ENCODE data around the gene AAR2. TPM values are rescaled to one million over a fixed set of nuclear protein-coding genes. Genes with fewer than 3 reads are reported as not detected.

Gene AAR2
- total RNA-seq, 4 donors from 2014 or later, result 24.5 to 35.6 (median 28.6) TPM

DNA sequence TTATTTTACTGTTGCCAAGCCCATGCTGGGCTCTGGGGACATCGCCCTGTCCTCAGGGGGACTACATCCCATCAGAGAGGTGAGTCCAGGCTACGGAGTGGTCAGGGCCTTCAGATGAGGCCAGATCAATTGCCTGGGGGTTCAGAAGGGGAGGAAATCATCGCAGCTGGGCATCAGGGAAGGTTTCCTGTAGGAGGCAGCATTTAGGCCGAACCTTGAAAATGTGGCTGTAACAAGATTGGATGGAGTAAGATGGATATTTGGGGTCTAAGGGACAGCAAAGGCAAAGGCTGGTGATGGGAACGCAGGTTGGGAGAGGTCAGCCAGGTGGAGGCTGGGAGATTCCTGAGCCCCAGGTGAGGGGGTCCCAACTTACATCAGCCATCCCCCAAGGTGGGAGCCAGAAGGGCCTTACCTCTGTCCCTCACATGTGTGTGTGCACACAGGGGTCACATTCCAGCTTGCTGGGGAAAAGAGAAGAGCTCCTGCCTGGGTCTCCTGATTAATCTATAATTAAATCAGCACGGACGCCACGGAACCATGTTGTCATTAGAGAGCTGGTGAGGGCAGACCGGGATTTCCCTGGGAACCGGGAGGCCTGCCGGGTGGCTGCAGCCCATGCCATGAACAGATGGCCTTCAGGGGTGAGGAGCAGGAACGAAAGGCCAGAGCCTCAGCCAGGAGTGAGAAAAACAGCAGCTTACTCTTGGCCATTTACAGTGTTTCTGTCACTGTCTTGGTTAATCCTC is 39.3 kb downstream of the AAR2 start:
- no peak for DNase-seq (ENCODE audit: low spot score in 2 of 2)
- Histone ChIP-seq H3K9me3 (no peaks in the 10 kb centered on the region), H3K4me1 (no peaks in the 10 kb centered on the region), H3K36me3 (no peaks in the 10 kb centered on the region), H3K27ac (no peak overlapping the region), H3K4me3 (no peak overlapping the region), H3K27me3 (peaks cover 0 to 25% of the 10 kb centered on the region in 2 donors)
- TF ChIP-seq, protein P1, sequence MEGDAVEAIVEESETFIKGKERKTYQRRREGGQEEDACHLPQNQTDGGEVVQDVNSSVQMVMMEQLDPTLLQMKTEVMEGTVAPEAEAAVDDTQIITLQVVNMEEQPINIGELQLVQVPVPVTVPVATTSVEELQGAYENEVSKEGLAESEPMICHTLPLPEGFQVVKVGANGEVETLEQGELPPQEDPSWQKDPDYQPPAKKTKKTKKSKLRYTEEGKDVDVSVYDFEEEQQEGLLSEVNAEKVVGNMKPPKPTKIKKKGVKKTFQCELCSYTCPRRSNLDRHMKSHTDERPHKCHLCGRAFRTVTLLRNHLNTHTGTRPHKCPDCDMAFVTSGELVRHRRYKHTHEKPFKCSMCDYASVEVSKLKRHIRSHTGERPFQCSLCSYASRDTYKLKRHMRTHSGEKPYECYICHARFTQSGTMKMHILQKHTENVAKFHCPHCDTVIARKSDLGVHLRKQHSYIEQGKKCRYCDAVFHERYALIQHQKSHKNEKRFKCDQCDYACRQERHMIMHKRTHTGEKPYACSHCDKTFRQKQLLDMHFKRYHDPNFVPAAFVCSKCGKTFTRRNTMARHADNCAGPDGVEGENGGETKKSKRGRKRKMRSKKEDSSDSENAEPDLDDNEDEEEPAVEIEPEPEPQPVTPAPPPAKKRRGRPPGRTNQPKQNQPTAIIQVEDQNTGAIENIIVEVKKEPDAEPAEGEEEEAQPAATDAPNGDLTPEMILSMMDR (IDR thresholded peaks at IDR 0.05), result no peak
- TF ChIP-seq POLR2A (IDR thresholded peaks at IDR 0.05) (no peak), EP300 (IDR thresholded peaks at IDR 0.05) (no peak)
- WGBS, 2 donors, result 74 to 76% methylated on average over 12 of the region's 12 CpGs

DNA sequence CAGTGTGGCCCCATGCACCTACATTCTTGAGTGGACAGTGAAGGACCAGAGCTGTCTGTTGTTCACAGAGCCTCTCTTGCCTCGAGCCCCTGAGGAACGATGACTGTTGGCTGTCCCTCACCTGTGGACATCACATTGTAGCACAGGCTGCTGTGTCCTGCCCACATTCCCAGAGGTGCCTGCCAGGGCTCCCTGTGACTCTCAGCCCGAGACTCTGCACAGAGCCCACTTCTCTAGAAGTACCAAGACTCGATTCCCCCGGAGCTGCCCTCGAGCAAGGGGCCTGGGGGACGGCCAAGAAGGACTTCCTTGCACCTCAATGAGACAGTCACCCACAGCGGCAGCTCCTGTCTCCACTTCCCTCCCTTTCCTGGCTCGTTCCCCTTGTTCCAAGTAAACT is 41.3 kb downstream of the AAR2 start:
- H3K4me1 ChIP-seq, result no peaks in the 10 kb centered on the region
- 64 to 71% methylated on average over 9 of the region's 9 CpGs for WGBS, 2 donors
- no peaks in the 10 kb centered on the region for H3K36me3 ChIP-seq
- no peak for DNase-seq (ENCODE audit: low spot score in 2 of 2)
- H3K27ac ChIP-seq, result no peak overlapping the region
- H3K9me3 ChIP-seq, result no peaks in the 10 kb centered on the region
- peaks cover 0 to 25% of the 10 kb centered on the region in 2 donors for H3K27me3 ChIP-seq
- H3K4me3 ChIP-seq, result no peak overlapping the region
- TF ChIP-seq, protein P1 (IDR thresholded peaks at IDR 0.05), result no peak
- TF ChIP-seq POLR2A (IDR thresholded peaks at IDR 0.05) (no peak), EP300 (IDR thresholded peaks at IDR 0.05) (no peak)

GRCh38 chr20:36279362-36279761 is 43.1 kb downstream of the AAR2 start:
- no peak overlapping the region for H3K27ac ChIP-seq
- H3K36me3 ChIP-seq, result no peaks in the 10 kb centered on the region
- WGBS, 2 donors, result 65 to 73% methylated on average over 5 of the region's 5 CpGs
- H3K9me3 ChIP-seq, result no peaks in the 10 kb centered on the region
- H3K27me3 ChIP-seq, result peaks cover 0 to 14% of the 10 kb centered on the region in 2 donors
- TF ChIP-seq, protein P1 (IDR thresholded peaks at IDR 0.05), result no peak
- TF ChIP-seq POLR2A (IDR thresholded peaks at IDR 0.05) (no peak), EP300 (IDR thresholded peaks at IDR 0.05) (no peak)
- DNase-seq (ENCODE audit: low spot score in 2 of 2), result no peak
- no peak overlapping the region for H3K4me3 ChIP-seq
- H3K4me1 ChIP-seq, result no peaks in the 10 kb centered on the region

GRCh38 chr20:36279776-36280175 is 43.5 kb downstream of the AAR2 start:
- no peaks in the 10 kb centered on the region for H3K9me3 ChIP-seq
- peaks cover 0 to 11% of the 10 kb centered on the region in 2 donors for H3K27me3 ChIP-seq
- H3K4me1 ChIP-seq, result no peaks in the 10 kb centered on the region
- no peak for DNase-seq (ENCODE audit: low spot score in 2 of 2)
- H3K4me3 ChIP-seq, result no peak overlapping the region
- WGBS, 2 donors, result 75 to 76% methylated on average over 6 of the region's 6 CpGs
- H3K27ac ChIP-seq, result no peak overlapping the region
- H3K36me3 ChIP-seq, result no peaks in the 10 kb centered on the region
- no peak for TF ChIP-seq POLR2A (IDR thresholded peaks at IDR 0.05)
- TF ChIP-seq, protein P1 (IDR thresholded peaks at IDR 0.05), result no peak
- TF ChIP-seq EP300 (IDR thresholded peaks at IDR 0.05), result no peak

GRCh38 chr20:36281785-36282380 is 45.6 kb downstream of the AAR2 start:
- WGBS, 2 donors, result 75 to 77% methylated on average over 10 of the region's 10 CpGs
- H3K36me3 ChIP-seq, result no peaks in the 10 kb centered on the region
- no peak for DNase-seq (ENCODE audit: low spot score in 2 of 2)

More at GRCh38 chr20:36281785-36282380, 45.6 kb downstream of the AAR2 start:
- Histone ChIP-seq H3K27me3 (peaks cover 0 to 5% of the 10 kb centered on the region in 2 donors), H3K27ac (no peak overlapping the region), H3K9me3 (no peaks in the 10 kb centered on the region), H3K4me1 (no peaks in the 10 kb centered on the region), H3K4me3 (no peak overlapping the region)
- TF ChIP-seq EP300 (IDR thresholded peaks at IDR 0.05) (no peak), POLR2A (IDR thresholded peaks at IDR 0.05) (no peak)
- TF ChIP-seq, protein P1 (IDR thresholded peaks at IDR 0.05), result no peak

All from tibial nerve (tissue), 4 donors.